Trophoblast cell (in vitro differentiated cells and primary cell): ENCODE measurements around the gene CCNF.

Experiments
- DNase-seq, 2 donors: peaks; one replicate each; pipeline ENCODE4 v3.0.0-alpha.2; 2016
- H2AFZ ChIP-seq: 2 replicates; pipeline ENCODE4 v1.6.1; 2013; ENCODE audit warnings: low read length, moderate library complexity, mild to moderate bottlenecking; ENCODE audit not compliant: insufficient read depth, poor library complexity
- H2AK5ac ChIP-seq: 2 replicates; pipeline ENCODE4 v1.6.1; 2013; ENCODE audit warnings: mild to moderate bottlenecking, low read length
- H2BK120ac ChIP-seq: 2 replicates; pipeline ENCODE4 v1.6.1; 2013; ENCODE audit warnings: low read length, mild to moderate bottlenecking, moderate library complexity; ENCODE audit not compliant: insufficient read depth, poor library complexity
- H2BK12ac ChIP-seq: 2 replicates; pipeline ENCODE4 v1.6.1; 2013; ENCODE audit warnings: mild to moderate bottlenecking, low read length, moderate library complexity
- H2BK5ac ChIP-seq: 2 replicates; pipeline ENCODE4 v1.6.1; 2013; ENCODE audit warnings: low read length, low read depth, moderate library complexity, mild to moderate bottlenecking; ENCODE audit not compliant: poor library complexity
- H3K14ac ChIP-seq: 2 replicates; pipeline ENCODE4 v1.6.1; 2013; ENCODE audit warnings: mild to moderate bottlenecking, low read length
- H3K18ac ChIP-seq: 2 replicates; pipeline ENCODE4 v1.6.1; 2013; ENCODE audit warnings: mild to moderate bottlenecking, low read length
- H3K23ac ChIP-seq: 2 replicates; pipeline ENCODE4 v1.6.1; 2013; ENCODE audit warnings: low read length
- H3K27ac ChIP-seq: 2 replicates; pipeline ENCODE4 v1.5.1; 2013; ENCODE audit warnings: low read depth, mild to moderate bottlenecking, inconsistent platforms, low read length, moderate library complexity
- H3K27me3 ChIP-seq: 2 replicates; pipeline ENCODE4 v1.6.1; 2013; ENCODE audit warnings: inconsistent platforms, mild to moderate bottlenecking, low read length, moderate library complexity; ENCODE audit not compliant: insufficient read depth
- H3K36me3 ChIP-seq, 2 experiments: 1 replicate in 1 of 2; 2 replicates in 1 of 2; pipeline ENCODE4 v1.6.1; 2013; ENCODE audit warnings: low read length in 2 of 2, mild to moderate bottlenecking in 2 of 2, moderate library complexity in 1 of 2; ENCODE audit not compliant: insufficient read depth in 2 of 2, control insufficient read depth in 1 of 2
- H3K4ac ChIP-seq: 2 replicates; pipeline ENCODE4 v1.6.1; 2013; ENCODE audit warnings: low read depth, mild to moderate bottlenecking, low read length, moderate library complexity
- H3K4me1 ChIP-seq, 2 experiments: 1 replicate in 1 of 2; 2 replicates in 1 of 2; pipeline ENCODE4 v1.6.1; 2013; ENCODE audit warnings: low read length in 2 of 2, mild to moderate bottlenecking in 2 of 2, moderate library complexity in 1 of 2; ENCODE audit not compliant: insufficient read depth in 2 of 2, control insufficient read depth in 1 of 2
- H3K4me2 ChIP-seq: 2 replicates; pipeline ENCODE4 v1.6.1; 2013; ENCODE audit warnings: inconsistent platforms, mild to moderate bottlenecking, low read length, moderate library complexity
- H3K4me3 ChIP-seq: 2 replicates; pipeline ENCODE4 v1.5.1; 2013; ENCODE audit warnings: mild to moderate bottlenecking, low read depth, low read length, inconsistent platforms
- H3K79me1 ChIP-seq: one replicate; pipeline ENCODE4 v1.6.1; 2013; ENCODE audit warnings: low read length
- H3K79me2 ChIP-seq: 2 replicates; pipeline ENCODE4 v1.6.1; 2013; ENCODE audit warnings: low read length, mild to moderate bottlenecking; ENCODE audit not compliant: control insufficient read depth, insufficient read depth, poor library complexity
- H3K9ac ChIP-seq: 2 replicates; pipeline ENCODE4 v1.6.1; 2013; ENCODE audit warnings: mild to moderate bottlenecking, low read length
- H3K9me3 ChIP-seq: 2 replicates; pipeline ENCODE4 v1.6.1; 2013; ENCODE audit warnings: low read depth, mild to moderate bottlenecking, control low read depth, inconsistent platforms, low read length; ENCODE audit not compliant: insufficient read depth
- H4K12ac ChIP-seq: 2 replicates; pipeline ENCODE4 v1.6.1; 2013; ENCODE audit warnings: low read depth, mild to moderate bottlenecking, low read length, moderate library complexity
- H4K8ac ChIP-seq: 2 replicates; pipeline ENCODE4 v1.6.1; 2013; ENCODE audit warnings: low read depth, mild to moderate bottlenecking, low read length, moderate library complexity
- H4K91ac ChIP-seq: one replicate; pipeline ENCODE4 v1.6.1; 2013; ENCODE audit warnings: low read depth, mild to moderate bottlenecking, low read length, moderate library complexity
- WGBS: extraction: QIAGEN DNeasy Blood & Tissue Kit; methylation state at CpG from one replicate; pipeline ENCODE4 v1.1.7; 2013; ENCODE audit warnings: missing lambda C conversion rate; ENCODE audit not compliant: insufficient read length, insufficient coverage; ENCODE audit errors: extremely low coverage; 5-methylcytosine and 5-hydroxymethylcytosine counted together

The CCNF gene

GRCh38 chr16:2497116-2497630 lies 67.9 kb downstream of the CCNF start:
- Histone ChIP-seq H2AK5ac (no peak overlapping the region), H3K79me2 (no peaks in the 10 kb centered on the region), H2BK12ac (no peak overlapping the region), H3K9ac (no peak overlapping the region), H3K36me3 (peaks cover 17 to 20% of the 10 kb centered on the region in 2 experiments), H3K79me1 (no peaks in the 10 kb centered on the region), H3K4me2 (no peak overlapping the region), H3K4ac (no peak overlapping the region), H3K23ac (no peak overlapping the region), H2AFZ (no peak overlapping the region), H3K27me3 (no peaks in the 10 kb centered on the region), H3K18ac (no peak overlapping the region), H4K12ac (no peak overlapping the region), H3K9me3 (no peaks in the 10 kb centered on the region), H4K8ac (no peak overlapping the region), H3K27ac (no peak overlapping the region), H3K14ac (no peak overlapping the region), H2BK5ac (no peak overlapping the region), H3K4me1 (peaks cover 0 to 2% of the 10 kb centered on the region in 2 experiments), H4K91ac (no peak overlapping the region), H3K4me3 (no peak overlapping the region), H2BK120ac (no peak overlapping the region)
- DNase-seq, result peak in 1 of 2 donors; percentile 67
- no CpG with 5 or more reads among the region's 21 CpGs for WGBS

GRCh38 chr16:2497695-2498484 lies 68.6 kb downstream of the CCNF start:
- H2BK5ac ChIP-seq, result no peak overlapping the region
- H3K36me3 ChIP-seq, result peaks cover 17 to 20% of the 10 kb centered on the region in 2 experiments
- no peak overlapping the region for H2AFZ ChIP-seq
- DNase-seq, result no peak
- no peak overlapping the region for H3K23ac ChIP-seq
- H3K4me1 ChIP-seq, result peaks cover 2 to 3% of the 10 kb centered on the region in 2 experiments
- no peaks in the 10 kb centered on the region for H3K9me3 ChIP-seq
- no peaks in the 10 kb centered on the region for H3K79me1 ChIP-seq
- no peak overlapping the region for H4K8ac ChIP-seq
- no peaks in the 10 kb centered on the region for H3K27me3 ChIP-seq
- H2BK12ac ChIP-seq, result no peak overlapping the region
- H2BK120ac ChIP-seq, result no peak overlapping the region
- no peak overlapping the region for H3K4me2 ChIP-seq
- no CpG with 5 or more reads among the region's 26 CpGs for WGBS
- no peak overlapping the region for H3K4ac ChIP-seq
- no peaks in the 10 kb centered on the region for H3K79me2 ChIP-seq
- no peak overlapping the region for H3K14ac ChIP-seq
- no peak overlapping the region for H3K9ac ChIP-seq
- no peak overlapping the region for H4K91ac ChIP-seq
- no peak overlapping the region for H4K12ac ChIP-seq
- no peak overlapping the region for H2AK5ac ChIP-seq
- no peak overlapping the region for H3K4me3 ChIP-seq
- no peak overlapping the region for H3K27ac ChIP-seq
- no peak overlapping the region for H3K18ac ChIP-seq

- DNase-seq, result no peak
- Histone ChIP-seq H4K91ac (no peak overlapping the region), H3K27ac (no peak overlapping the region), H3K4ac (no peak overlapping the region), H3K79me1 (no peaks in the 10 kb centered on the region), H3K14ac (no peak overlapping the region), H2AFZ (no peak overlapping the region), H4K12ac (no peak overlapping the region), H3K9ac (no peak overlapping the region), H2AK5ac (no peak overlapping the region), H3K36me3 (peaks cover 17 to 20% of the 10 kb centered on the region in 2 experiments), H3K79me2 (no peaks in the 10 kb centered on the region), H3K4me2 (no peak overlapping the region), H3K23ac (no peak overlapping the region), H2BK12ac (no peak overlapping the region), H3K4me3 (no peak overlapping the region), H3K27me3 (no peaks in the 10 kb centered on the region), H3K18ac (no peak overlapping the region), H2BK5ac (no peak overlapping the region), H3K9me3 (no peaks in the 10 kb centered on the region), H3K4me1 (peaks cover 2 to 3% of the 10 kb centered on the region in 2 experiments), H4K8ac (no peak overlapping the region), H2BK120ac (no peak overlapping the region)
- no CpG with 5 or more reads among the region's 15 CpGs for WGBS
These were observed 69.4 kb downstream of the CCNF start for GRCh38 chr16:2498531-2499253.

- H3K14ac ChIP-seq, result no peak overlapping the region
- DNase-seq, result no peak
- H3K4me2 ChIP-seq, result no peak overlapping the region
- no peak overlapping the region for H2BK12ac ChIP-seq
- no peak overlapping the region for H2AFZ ChIP-seq
- no peak overlapping the region for H2BK120ac ChIP-seq
- H3K4me1 ChIP-seq, result peaks cover 2 to 3% of the 10 kb centered on the region in 2 experiments
- H3K4me3 ChIP-seq, result no peak overlapping the region
- no peak overlapping the region for H3K9ac ChIP-seq
- no peak overlapping the region for H2BK5ac ChIP-seq
- no peak overlapping the region for H3K18ac ChIP-seq
- H4K91ac ChIP-seq, result no peak overlapping the region
- peaks cover 17 to 20% of the 10 kb centered on the region in 2 experiments for H3K36me3 ChIP-seq
- H3K79me2 ChIP-seq, result no peaks in the 10 kb centered on the region
- H3K27ac ChIP-seq, result no peak overlapping the region
- H4K12ac ChIP-seq, result no peak overlapping the region
- H3K79me1 ChIP-seq, result no peaks in the 10 kb centered on the region
- H2AK5ac ChIP-seq, result no peak overlapping the region
- WGBS, result no CpG with 5 or more reads among the region's 6 CpGs
- H3K9me3 ChIP-seq, result no peaks in the 10 kb centered on the region
- no peak overlapping the region for H3K23ac ChIP-seq
- H3K27me3 ChIP-seq, result no peaks in the 10 kb centered on the region
- H4K8ac ChIP-seq, result no peak overlapping the region
- H3K4ac ChIP-seq, result no peak overlapping the region
These were observed 70.2 kb downstream of the CCNF start for GRCh38 chr16:2499454-2499853.
